ENCODE measurements around the gene CD274. TPM values are rescaled to one million over a fixed set of nuclear protein-coding genes. Genes with fewer than 3 reads are reported as not detected.

Gene CD274
- total and polyA plus RNA-seq, 2 donors (not counting 3 experiments of a cell fraction or from before 2014, with no cell fraction given) = 25.4 to 26.8 TPM

GRCh38 chr9:5482194-5482593, 31.9 kb downstream of the CD274 start:
- H3K79me2 ChIP-seq (ENCODE audit: control insufficient read depth, insufficient read depth, low read length) = no peaks in the 10 kb centered on the region
- TF ChIP-seq EZH2 (IDR thresholded peaks at IDR 0.05; ENCODE audit: borderline replicate concordance, low read depth, low read length, severe bottlenecking) = no peak
- dilution Hi-C loops (cut with MboI; ENCODE audit: extremely low pct_ligation_motif_present, low sequenced_read_pairs) (no loop called here), intact Hi-C loops (cut with micrococcal nuclease) (no loop called here)
- H3K4me1 ChIP-seq (ENCODE audit: control insufficient read depth, extremely low read depth, insufficient read depth, low read length) = no peaks in the 10 kb centered on the region
- H3K27ac ChIP-seq (ENCODE audit: insufficient read depth, low read depth, low read length) = no peak overlapping the region
- no peak for FAIRE-seq
- no TSS peak for BruUV-seq (replicated peaks)
- H3K36me3 ChIP-seq (ENCODE audit: control insufficient read depth in 2 of 2, extremely low read depth in 1 of 2, insufficient read depth in 2 of 2, low read length in 2 of 2) = no peaks in the 10 kb centered on the region
- H3K4me3 ChIP-seq (replicated peaks in 1 of 3; ENCODE audit: insufficient read depth in 1 of 3, low read depth in 1 of 3, low read length in 3 of 3) = no peak overlapping the region
- ChIA-PET POLR2A (no interaction called here), CTCF (interaction anchor here (0.6 kb wide), 1 partner anchor 96 kb away, joined by 3 read pairs; no protein-coding TSS in a partner anchor)
- no peaks in the 10 kb centered on the region for H3K27me3 ChIP-seq (ENCODE audit: control insufficient read depth in 2 of 2, insufficient read depth in 2 of 2, low read length in 2 of 2)
- H3K9ac ChIP-seq (replicated peaks; ENCODE audit: extremely low read depth, insufficient read depth, low read length) = no peak overlapping the region
- H3K9me3 ChIP-seq (replicated peaks; ENCODE audit: control insufficient read depth, insufficient read depth, low read length) = no peaks in the 10 kb centered on the region
- H3K9me1 ChIP-seq (replicated peaks; ENCODE audit: control insufficient read depth, extremely low read depth, insufficient read depth, low read length) = no peaks in the 10 kb centered on the region
- no peak overlapping the region for H2AFZ ChIP-seq (ENCODE audit: low read depth, low read length)
- DNase-seq (ENCODE audit: low read depth, low spot score) = no peak
- H3K4me2 ChIP-seq (ENCODE audit: insufficient read depth, low read length) = no peak overlapping the region
- H4K20me1 ChIP-seq (replicated peaks; ENCODE audit: control insufficient read depth, extremely low read depth, insufficient read depth, low read length) = no peaks in the 10 kb centered on the region

DNA sequence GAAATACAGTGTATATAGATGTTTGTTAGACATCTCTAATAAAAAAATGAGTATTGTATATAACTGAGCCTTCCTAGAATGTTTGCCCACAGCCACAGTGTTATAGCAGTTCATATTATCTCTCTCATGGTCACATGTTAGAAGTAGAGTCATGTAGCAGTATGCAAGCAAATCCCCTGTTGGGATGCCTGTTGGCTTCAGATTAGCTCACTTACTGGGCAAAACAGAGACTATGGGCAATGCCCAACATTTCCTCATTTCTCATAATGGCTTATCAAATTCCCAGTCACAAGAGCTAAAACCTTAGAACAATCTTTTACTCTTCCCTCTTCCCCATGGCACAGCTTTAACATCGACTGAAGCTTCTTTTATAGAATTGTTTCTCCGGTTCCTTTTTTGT, 33.0 kb downstream of the CD274 start:
- DNase-seq (ENCODE audit: low read depth, low spot score) (no peak), FAIRE-seq (no peak)
- Histone ChIP-seq H4K20me1 (replicated peaks; ENCODE audit: control insufficient read depth, extremely low read depth, insufficient read depth, low read length) (no peaks in the 10 kb centered on the region), H3K9me3 (replicated peaks; ENCODE audit: control insufficient read depth, insufficient read depth, low read length) (no peaks in the 10 kb centered on the region), H3K27me3 (ENCODE audit: control insufficient read depth in 2 of 2, insufficient read depth in 2 of 2, low read length in 2 of 2) (no peaks in the 10 kb centered on the region), H3K36me3 (ENCODE audit: control insufficient read depth in 2 of 2, extremely low read depth in 1 of 2, insufficient read depth in 2 of 2, low read length in 2 of 2) (no peaks in the 10 kb centered on the region), H3K4me2 (ENCODE audit: insufficient read depth, low read length) (no peak overlapping the region), H3K4me1 (ENCODE audit: control insufficient read depth, extremely low read depth, insufficient read depth, low read length) (peaks cover 7% of the 10 kb centered on the region), H3K79me2 (ENCODE audit: control insufficient read depth, insufficient read depth, low read length) (no peaks in the 10 kb centered on the region), H3K9me1 (replicated peaks; ENCODE audit: control insufficient read depth, extremely low read depth, insufficient read depth, low read length) (no peaks in the 10 kb centered on the region), H3K27ac (ENCODE audit: insufficient read depth, low read depth, low read length) (no peak overlapping the region), H2AFZ (ENCODE audit: low read depth, low read length) (no peak overlapping the region), H3K9ac (replicated peaks; ENCODE audit: extremely low read depth, insufficient read depth, low read length) (no peak overlapping the region), H3K4me3 (replicated peaks in 1 of 3; ENCODE audit: insufficient read depth in 1 of 3, low read depth in 1 of 3, low read length in 3 of 3) (no peak overlapping the region)
- intact Hi-C loops (cut with micrococcal nuclease) = no loop called here
- no TSS peak for BruUV-seq (replicated peaks)
- dilution Hi-C loops (cut with MboI; ENCODE audit: extremely low pct_ligation_motif_present, low sequenced_read_pairs) = no loop called here
- TF ChIP-seq MAX (IDR thresholded peaks at IDR 0.05; ENCODE audit: insufficient read depth, insufficient read length) (no peak), JUN (IDR thresholded peaks at IDR 0.05; ENCODE audit: borderline replicate concordance, insufficient read depth, insufficient read length, low read depth) (no peak), POLR2AphosphoS5 (IDR thresholded peaks at IDR 0.05; ENCODE audit: insufficient read depth, low read depth, low read length) (no peak), POLR2A (IDR thresholded peaks at IDR 0.05; ENCODE audit: low read depth, low read length) (no peak), MYC (IDR thresholded peaks at IDR 0.05; ENCODE audit: low read depth, low read length) (no peak), GATA2 (IDR thresholded peaks at IDR 0.05; ENCODE audit: insufficient read depth, insufficient read length, low read depth, low read length) (no peak), EZH2 (IDR thresholded peaks at IDR 0.05; ENCODE audit: borderline replicate concordance, low read depth, low read length, severe bottlenecking) (no peak), FOS (IDR thresholded peaks at IDR 0.05; ENCODE audit: borderline replicate concordance, insufficient read depth, low read length) (no peak)
- TF ChIP-seq, protein P1, sequence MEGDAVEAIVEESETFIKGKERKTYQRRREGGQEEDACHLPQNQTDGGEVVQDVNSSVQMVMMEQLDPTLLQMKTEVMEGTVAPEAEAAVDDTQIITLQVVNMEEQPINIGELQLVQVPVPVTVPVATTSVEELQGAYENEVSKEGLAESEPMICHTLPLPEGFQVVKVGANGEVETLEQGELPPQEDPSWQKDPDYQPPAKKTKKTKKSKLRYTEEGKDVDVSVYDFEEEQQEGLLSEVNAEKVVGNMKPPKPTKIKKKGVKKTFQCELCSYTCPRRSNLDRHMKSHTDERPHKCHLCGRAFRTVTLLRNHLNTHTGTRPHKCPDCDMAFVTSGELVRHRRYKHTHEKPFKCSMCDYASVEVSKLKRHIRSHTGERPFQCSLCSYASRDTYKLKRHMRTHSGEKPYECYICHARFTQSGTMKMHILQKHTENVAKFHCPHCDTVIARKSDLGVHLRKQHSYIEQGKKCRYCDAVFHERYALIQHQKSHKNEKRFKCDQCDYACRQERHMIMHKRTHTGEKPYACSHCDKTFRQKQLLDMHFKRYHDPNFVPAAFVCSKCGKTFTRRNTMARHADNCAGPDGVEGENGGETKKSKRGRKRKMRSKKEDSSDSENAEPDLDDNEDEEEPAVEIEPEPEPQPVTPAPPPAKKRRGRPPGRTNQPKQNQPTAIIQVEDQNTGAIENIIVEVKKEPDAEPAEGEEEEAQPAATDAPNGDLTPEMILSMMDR (IDR thresholded peaks at IDR 0.05; ENCODE audit: extremely low read depth in 1 of 2, insufficient read depth in 1 of 2, low read depth in 1 of 2, low read length in 2 of 2) = no peak
- POLR2A ChIA-PET = no interaction called here
- CTCF ChIA-PET = interaction anchor here (0.7 to 0.8 kb wide), 2 partner anchors 10 to 15 kb away, joined by 3 read pairs; no protein-coding TSS in a partner anchor

Measured in endothelial cell of umbilical vein (primary cell).